BJ (cell line): ENCODE data around the gene GYG1. TPM values are rescaled to one million over a fixed set of nuclear protein-coding genes. Genes with fewer than 3 reads are reported as not detected.

Experiments
- CTCF ChIA-PET: fragments of 350-600 bp; formaldehyde crosslinking; extraction: SDS; loops from one replicate; lab custom pipeline; 2021; ENCODE audit warnings: antibody characterized with exemption, inconsistent platforms; lab: Yijun Ruan, JAX
- POLR2A ChIA-PET: fragments of 300-600 bp; sonication (Branson Sonifier 250); formaldehyde crosslinking; extraction: SDS; loops from one replicate; lab custom pipeline; 2021; ENCODE audit warnings: antibody characterized with exemption; lab: Charles Lee
- DNase-seq: peaks from one replicate; pipeline ENCODE4 v3.0.0-alpha.2; 2011; ENCODE audit warnings: low read depth
- H3K27me3 ChIP-seq: 2 replicates; pipeline ENCODE4 v1.6.0; 2011; ENCODE audit warnings: low read length; ENCODE audit not compliant: control insufficient read depth, insufficient read depth
- H3K36me3 ChIP-seq: 2 replicates; pipeline ENCODE4 v1.5.1; 2011; ENCODE audit warnings: low read length; ENCODE audit not compliant: control insufficient read depth, insufficient read depth
- H3K4me3 ChIP-seq: 2 replicates; pipeline ENCODE4 v1.5.1; 2011; ENCODE audit warnings: low read depth, mild to moderate bottlenecking, control low read depth, low read length
- polyA plus RNA-seq: library from polyadenylated mRNA; depleted of rRNA; stranded (reverse); fragments of >200 nt; gene quantifications from 2 replicates; pipeline ENCODE4 v1.2.3, GENCODE V29; 2011; rRNA removed
- TF ChIP-seq, protein P1 (sequence below): IDR thresholded peaks from 2 replicates; pipeline ENCODE4 v1.5.1; 2011; ENCODE audit warnings: low read depth, mild to moderate bottlenecking, control low read depth, inconsistent platforms, low read length, moderate library complexity; ENCODE audit not compliant: insufficient read depth

Gene GYG1
- polyA plus RNA-seq, 1 experiment: 50.4 TPM

DNA sequence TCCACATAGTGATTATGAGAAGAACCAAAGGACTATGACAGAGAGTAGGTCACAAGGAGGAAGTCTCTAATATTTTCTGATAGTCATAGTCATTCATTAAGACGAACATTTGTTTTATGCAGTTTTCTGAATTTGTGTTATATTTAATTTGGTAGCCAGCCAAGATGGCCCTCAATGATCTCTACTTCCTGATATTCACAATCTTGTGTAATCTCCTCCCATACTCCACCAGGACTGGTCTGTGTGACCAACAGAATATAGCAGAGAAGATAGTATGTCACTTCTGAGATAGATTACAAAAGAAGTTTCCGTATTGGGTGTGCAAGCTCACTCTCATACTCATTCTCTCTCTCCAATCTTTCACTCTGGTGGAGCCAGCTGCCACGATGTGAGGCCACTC lies 64.2 kb downstream of the GYG1 start:
- TF ChIP-seq, protein P1, sequence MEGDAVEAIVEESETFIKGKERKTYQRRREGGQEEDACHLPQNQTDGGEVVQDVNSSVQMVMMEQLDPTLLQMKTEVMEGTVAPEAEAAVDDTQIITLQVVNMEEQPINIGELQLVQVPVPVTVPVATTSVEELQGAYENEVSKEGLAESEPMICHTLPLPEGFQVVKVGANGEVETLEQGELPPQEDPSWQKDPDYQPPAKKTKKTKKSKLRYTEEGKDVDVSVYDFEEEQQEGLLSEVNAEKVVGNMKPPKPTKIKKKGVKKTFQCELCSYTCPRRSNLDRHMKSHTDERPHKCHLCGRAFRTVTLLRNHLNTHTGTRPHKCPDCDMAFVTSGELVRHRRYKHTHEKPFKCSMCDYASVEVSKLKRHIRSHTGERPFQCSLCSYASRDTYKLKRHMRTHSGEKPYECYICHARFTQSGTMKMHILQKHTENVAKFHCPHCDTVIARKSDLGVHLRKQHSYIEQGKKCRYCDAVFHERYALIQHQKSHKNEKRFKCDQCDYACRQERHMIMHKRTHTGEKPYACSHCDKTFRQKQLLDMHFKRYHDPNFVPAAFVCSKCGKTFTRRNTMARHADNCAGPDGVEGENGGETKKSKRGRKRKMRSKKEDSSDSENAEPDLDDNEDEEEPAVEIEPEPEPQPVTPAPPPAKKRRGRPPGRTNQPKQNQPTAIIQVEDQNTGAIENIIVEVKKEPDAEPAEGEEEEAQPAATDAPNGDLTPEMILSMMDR: no peak
- DNase-seq: no peak
- ChIA-PET CTCF (no interaction called here), POLR2A (no interaction called here)
- no peaks in the 10 kb centered on the region for H3K27me3 ChIP-seq
- no peak overlapping the region for H3K4me3 ChIP-seq
- H3K36me3 ChIP-seq: peaks cover 2% of the 10 kb centered on the region; the same call in 1 of the 2 replicates

DNA sequence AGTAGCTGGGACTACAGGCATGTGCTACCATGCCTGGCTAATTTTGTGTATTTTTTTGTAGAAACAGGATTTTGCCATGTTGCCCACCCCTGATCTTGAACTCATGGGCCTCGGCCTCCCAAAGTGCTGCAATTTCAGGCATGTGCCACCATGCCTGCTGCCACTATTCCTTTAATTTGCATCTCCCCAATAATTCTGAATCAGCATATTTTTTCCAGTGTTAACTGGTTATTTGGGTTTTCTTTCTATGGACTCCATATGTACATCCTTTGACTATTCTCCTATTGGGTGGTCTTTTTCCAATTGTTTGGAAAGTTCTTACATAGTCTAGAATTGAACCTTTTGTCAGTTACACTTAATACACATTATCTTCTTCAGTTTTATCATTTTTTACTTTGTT lies 66.9 kb downstream of the GYG1 start:
- CTCF ChIA-PET: no interaction called here
- POLR2A ChIA-PET: no interaction called here
- Histone ChIP-seq H3K36me3 (peaks cover 2% of the 10 kb centered on the region; the same call in 1 of the 2 replicates), H3K27me3 (no peaks in the 10 kb centered on the region), H3K4me3 (no peak overlapping the region)
- TF ChIP-seq, protein P1: no peak
- no peak for DNase-seq

DNA sequence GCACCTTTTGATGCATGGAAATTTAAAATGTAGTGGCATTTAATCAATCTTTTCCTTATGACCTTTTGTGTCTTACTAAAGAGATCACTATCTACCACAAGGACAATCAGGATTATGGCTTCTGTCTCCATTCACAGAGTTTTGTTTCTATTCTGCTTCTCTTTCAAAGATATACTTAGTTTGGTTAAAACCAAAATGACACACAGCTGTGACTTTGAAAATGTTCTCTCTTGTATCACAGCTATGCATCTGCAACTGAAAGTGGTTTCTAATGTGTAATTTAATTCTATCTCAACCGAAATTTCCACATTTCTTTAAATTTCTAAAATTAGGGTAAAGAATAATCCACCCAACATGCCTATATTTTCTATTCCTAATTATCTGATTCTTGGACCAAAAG lies 67.3 kb downstream of the GYG1 start:
- peaks cover 2% of the 10 kb centered on the region; the same call in 1 of the 2 replicates for H3K36me3 ChIP-seq
- CTCF ChIA-PET: interaction anchor here (0.6 kb wide), 1 partner anchor 67 kb away, joined by 3 read pairs; no protein-coding TSS in a partner anchor
- TF ChIP-seq, protein P1: no peak
- DNase-seq: no peak
- H3K4me3 ChIP-seq: no peak overlapping the region
- H3K27me3 ChIP-seq: no peaks in the 10 kb centered on the region
- POLR2A ChIA-PET: no interaction called here

DNA sequence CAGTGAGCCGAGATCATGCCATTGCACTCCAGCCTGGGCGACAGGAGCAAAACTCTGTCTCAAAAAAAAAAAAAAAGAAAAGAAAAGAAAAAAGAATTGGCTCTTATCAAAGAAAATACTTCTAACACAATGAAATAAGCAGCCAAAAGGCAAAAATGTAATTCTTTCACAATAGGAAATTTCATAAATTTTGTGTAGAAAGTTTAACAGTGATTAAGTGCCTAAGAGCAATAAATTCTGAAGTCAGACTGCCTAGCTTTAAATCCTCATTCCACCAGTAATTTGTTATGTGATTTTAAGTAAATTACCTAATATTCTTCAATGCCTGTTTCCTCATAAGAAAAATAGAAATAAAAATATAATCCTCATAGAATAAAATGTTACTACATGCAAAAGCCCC lies 70.4 kb downstream of the GYG1 start:
- Histone ChIP-seq H3K4me3 (no peak overlapping the region), H3K36me3 (peaks cover 4% of the 10 kb centered on the region; the same call in 1 of the 2 replicates), H3K27me3 (no peaks in the 10 kb centered on the region)
- POLR2A ChIA-PET: no interaction called here
- DNase-seq: no peak
- CTCF ChIA-PET: no interaction called here
- TF ChIP-seq, protein P1: no peak

DNA sequence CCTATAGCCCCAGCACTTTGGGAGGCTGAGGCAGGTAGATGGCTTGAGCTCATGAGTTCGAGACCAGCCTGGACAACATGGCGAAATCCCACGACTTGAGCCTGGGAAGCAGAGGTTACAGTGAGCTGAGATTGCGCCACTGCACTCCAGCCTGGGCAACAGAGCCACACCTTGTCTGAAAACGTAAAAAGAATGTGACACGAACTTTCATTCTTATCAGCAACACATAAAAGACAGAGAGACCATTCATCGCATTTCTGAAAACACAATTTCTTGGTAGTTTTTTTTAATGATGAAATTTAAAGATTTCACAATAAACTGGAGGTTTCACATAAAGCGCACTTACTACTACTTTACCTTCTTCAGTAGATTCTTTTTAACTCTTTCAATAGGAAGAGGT lies 76.5 kb downstream of the GYG1 start:
- no peaks in the 10 kb centered on the region for H3K27me3 ChIP-seq
- TF ChIP-seq, protein P1: no peak
- ChIA-PET CTCF (no interaction called here), POLR2A (no interaction called here)
- H3K36me3 ChIP-seq: peaks cover 4% of the 10 kb centered on the region; the same call in 1 of the 2 replicates
- no peak for DNase-seq
- no peak overlapping the region for H3K4me3 ChIP-seq

Other genes starting within 250 kb of the GYG1 start
- not detected in 2 replicates for gene CPB1, start 163.7 kb upstream of the GYG1 start, polyA plus RNA-seq
- 3.1 and 5.2 TPM in 2 replicates for gene CPA3, start 126.2 kb upstream of the GYG1 start, polyA plus RNA-seq
- 17.3 and 22.0 TPM in 2 replicates for gene HLTF, start 95.0 kb downstream of the GYG1 start, polyA plus RNA-seq
- 14.6 and 20.0 TPM in 2 replicates for gene HPS3, start 138.1 kb downstream of the GYG1 start, polyA plus RNA-seq
- gene CP, start 230.3 kb downstream of the GYG1 start, polyA plus RNA-seq: 0.07 TPM in 1 of 2 replicates, not detected in the other